A673 (cell line): ENCODE data around the gene PSME4. TPM values are rescaled to one million over a fixed set of nuclear protein-coding genes. Genes with fewer than 3 reads are reported as not detected.

Experiments
- BruUV-seq: library from RNA; stranded (reverse); fragments of 400-500 nt; replicated peaks from 2 replicates; lab custom pipeline; 2021; lab: Mats Ljungman, UMichigan
- CTCF ChIA-PET: fragments of 300-600 bp; sonication (Branson Sonifier 250); formaldehyde crosslinking; loops from one replicate; lab custom pipeline; 2022; ENCODE audit warnings: antibody characterized with exemption; lab: Charles Lee
- POLR2A ChIA-PET: fragments of 300-600 bp; sonication (Branson Sonifier 250); formaldehyde crosslinking; loops from one replicate; lab custom pipeline; 2022; ENCODE audit warnings: antibody characterized with exemption; ENCODE audit not compliant: low non-redundant PET; lab: Charles Lee
- DNase-seq: peaks from one replicate; pipeline ENCODE4 v3.0.0-alpha.2; 2015; ENCODE audit warnings: low spot score
- H3K27ac ChIP-seq: fragments of 200-600 bp; sonication (generic); 2 replicates; pipeline ENCODE4 v1.5.1; 2016; ENCODE audit warnings: mixed run types, low read depth, mild to moderate bottlenecking, mixed read lengths, antibody characterized with exemption, low read length; ENCODE audit not compliant: poor library complexity, severe bottlenecking
- H3K27me3 ChIP-seq: fragments of 200-600 bp; sonication (generic); replicated peaks from 2 replicates; pipeline ENCODE4 v1.6.1; 2017; ENCODE audit warnings: mixed run types, low read depth, mild to moderate bottlenecking, mixed read lengths, antibody characterized with exemption, low read length; ENCODE audit not compliant: insufficient read depth, poor library complexity
- H3K36me3 ChIP-seq: fragments of 200-600 bp; sonication (generic); 2 replicates; pipeline ENCODE4 v1.6.1; 2016; ENCODE audit warnings: mixed run types, mild to moderate bottlenecking, mixed read lengths, antibody characterized with exemption, low read length; ENCODE audit not compliant: insufficient read depth, poor library complexity, severe bottlenecking
- H3K4me1 ChIP-seq: fragments of 200-600 bp; sonication (generic); 2 replicates; pipeline ENCODE4 v1.6.1; 2017; ENCODE audit warnings: mixed run types, mild to moderate bottlenecking, mixed read lengths, antibody characterized with exemption, low read length; ENCODE audit not compliant: insufficient read depth, poor library complexity, severe bottlenecking
- H3K4me3 ChIP-seq: fragments of 200-600 bp; sonication (generic); 2 replicates; pipeline ENCODE4 v1.5.1; 2016; ENCODE audit warnings: low read depth, mixed run types, mild to moderate bottlenecking, mixed read lengths, low read length; ENCODE audit not compliant: poor library complexity, severe bottlenecking
- H3K9me3 ChIP-seq: fragments of 200-600 bp; sonication (generic); 2 replicates; pipeline ENCODE4 v1.6.1; 2016; ENCODE audit warnings: mixed run types, low read depth, mild to moderate bottlenecking, mixed read lengths, antibody characterized with exemption, low read length; ENCODE audit not compliant: poor library complexity, severe bottlenecking
- CTCF ChIP-seq: fragments of 300-800, 200-600 bp; sonication (generic); conservative IDR thresholded peaks from 2 replicates; pipeline ENCODE4 v1.5.1; 2017; ENCODE audit warnings: low read depth, mild to moderate bottlenecking, antibody characterized with exemption, low read length, moderate library complexity, mixed read lengths
- EZH2 ChIP-seq: fragments of 200-600 bp; sonication (generic); IDR thresholded peaks from 2 replicates; pipeline ENCODE4 v1.6.1; 2017; ENCODE audit warnings: borderline replicate concordance, low read depth, mild to moderate bottlenecking, mixed read lengths, antibody characterized with exemption, low read length; ENCODE audit not compliant: poor library complexity, severe bottlenecking
- intact Hi-C: fragments of 100-400 bp; cut with micrococcal nuclease; formaldehyde crosslinking; loops from one replicate; pipeline ENCODE4 v1.10.0; 2022; ENCODE audit not compliant: unreplicated experiment
- total RNA-seq: library from RNA; stranded (reverse); gene quantifications from 2 replicates; pipeline ENCODE4 v1.2.3, GENCODE V29; 2021

Gene PSME4
- total RNA-seq, 1 experiment from 2014 or later, result 97.6 TPM

- H3K4me1 ChIP-seq, result peaks cover 24% of the 10 kb centered on the region
- H3K27me3 ChIP-seq, result no peaks in the 10 kb centered on the region
- intact Hi-C loops, result no loop called here
- H3K9me3 ChIP-seq, result no peaks in the 10 kb centered on the region
- ChIA-PET CTCF (no interaction called here), POLR2A (no interaction called here)
- DNase-seq, result no peak
- BruUV-seq, result no TSS peak
- no peak overlapping the region for H3K4me3 ChIP-seq
- no peaks in the 10 kb centered on the region for H3K36me3 ChIP-seq
- H3K27ac ChIP-seq, result no peak overlapping the region
- no peak for TF ChIP-seq CTCF
- no peak for TF ChIP-seq EZH2
These were observed 24.3 kb upstream of the PSME4 start for GRCh38 chr2:53994818-53995808.

DNA sequence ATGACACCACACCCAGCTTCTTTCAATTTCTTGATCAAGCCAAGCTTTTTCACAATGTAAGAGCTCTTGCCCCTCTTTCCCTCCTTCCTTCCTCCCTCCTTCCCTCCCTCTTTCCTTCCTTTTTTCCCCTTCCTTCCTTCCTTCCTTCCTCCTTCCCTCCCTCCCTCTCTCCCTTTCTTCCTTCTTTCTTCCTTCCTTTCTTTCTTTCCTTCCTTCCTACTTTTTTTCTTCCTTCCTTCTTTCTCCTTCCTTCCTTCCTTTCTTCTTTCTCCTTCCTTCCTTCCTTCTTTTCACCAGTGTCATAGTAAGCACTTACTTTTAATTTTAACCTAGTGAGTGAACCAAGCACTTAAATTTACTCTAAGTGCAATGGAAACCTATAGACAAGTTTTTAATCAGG, 21.2 kb upstream of the PSME4 start:
- H3K9me3 ChIP-seq, result no peaks in the 10 kb centered on the region
- H3K27me3 ChIP-seq, result no peaks in the 10 kb centered on the region
- BruUV-seq, result no TSS peak
- peaks cover 9% of the 10 kb centered on the region for H3K4me1 ChIP-seq
- intact Hi-C loops, result no loop called here
- CTCF ChIA-PET, result no interaction called here
- POLR2A ChIA-PET, result no interaction called here
- DNase-seq, result no peak
- no peaks in the 10 kb centered on the region for H3K36me3 ChIP-seq
- TF ChIP-seq CTCF (no peak), EZH2 (no peak)
- H3K27ac ChIP-seq, result no peak overlapping the region
- no peak overlapping the region for H3K4me3 ChIP-seq

GRCh38 chr2:53989210-53989862, 18.5 kb upstream of the PSME4 start:
- DNase-seq, result no peak
- H3K27me3 ChIP-seq, result no peaks in the 10 kb centered on the region
- no peaks in the 10 kb centered on the region for H3K9me3 ChIP-seq
- CTCF ChIA-PET, result no interaction called here
- intact Hi-C loops, result no loop called here
- no peak overlapping the region for H3K4me3 ChIP-seq
- no peaks in the 10 kb centered on the region for H3K36me3 ChIP-seq
- BruUV-seq, result no TSS peak
- no peak overlapping the region for H3K27ac ChIP-seq
- TF ChIP-seq EZH2 (no peak), CTCF (no peak)
- H3K4me1 ChIP-seq, result peaks cover 9% of the 10 kb centered on the region
- POLR2A ChIA-PET, result no interaction called here
